Breast epithelium (tissue), 3 donors: Measurements from ENCODE around the gene YTHDF1.

Experiments
- POLR2A ChIP-seq: fragments of 450-650 bp; IDR thresholded peaks from one replicate; pipeline ENCODE4 v1.6.1; 2016; ENCODE audit warnings: antibody characterized with exemption, mild to moderate bottlenecking, moderate library complexity
- TF ChIP-seq, protein P1 (sequence below), 3 donors: fragments of 450-650 bp; IDR thresholded peaks; one replicate each; pipeline ENCODE4 v1.5.1; 2016 to 2017; ENCODE audit warnings: antibody characterized with exemption in 3 of 3, mild to moderate bottlenecking in 3 of 3, moderate library complexity in 3 of 3

GRCh38 chr20:63227260-63227659 lies 11.3 kb upstream of the YTHDF1 start:
- TF ChIP-seq, protein P1, sequence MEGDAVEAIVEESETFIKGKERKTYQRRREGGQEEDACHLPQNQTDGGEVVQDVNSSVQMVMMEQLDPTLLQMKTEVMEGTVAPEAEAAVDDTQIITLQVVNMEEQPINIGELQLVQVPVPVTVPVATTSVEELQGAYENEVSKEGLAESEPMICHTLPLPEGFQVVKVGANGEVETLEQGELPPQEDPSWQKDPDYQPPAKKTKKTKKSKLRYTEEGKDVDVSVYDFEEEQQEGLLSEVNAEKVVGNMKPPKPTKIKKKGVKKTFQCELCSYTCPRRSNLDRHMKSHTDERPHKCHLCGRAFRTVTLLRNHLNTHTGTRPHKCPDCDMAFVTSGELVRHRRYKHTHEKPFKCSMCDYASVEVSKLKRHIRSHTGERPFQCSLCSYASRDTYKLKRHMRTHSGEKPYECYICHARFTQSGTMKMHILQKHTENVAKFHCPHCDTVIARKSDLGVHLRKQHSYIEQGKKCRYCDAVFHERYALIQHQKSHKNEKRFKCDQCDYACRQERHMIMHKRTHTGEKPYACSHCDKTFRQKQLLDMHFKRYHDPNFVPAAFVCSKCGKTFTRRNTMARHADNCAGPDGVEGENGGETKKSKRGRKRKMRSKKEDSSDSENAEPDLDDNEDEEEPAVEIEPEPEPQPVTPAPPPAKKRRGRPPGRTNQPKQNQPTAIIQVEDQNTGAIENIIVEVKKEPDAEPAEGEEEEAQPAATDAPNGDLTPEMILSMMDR (IDR thresholded peaks at IDR 0.05) = no peak
- no peak for TF ChIP-seq POLR2A
